Measurements from ENCODE around the gene RPL19. TPM values are rescaled to one million over a fixed set of nuclear protein-coding genes. Genes with fewer than 3 reads are reported as not detected.

RPL19 gene
- total and polyA plus RNA-seq, 2 donors (not counting 3 experiments of a cell fraction or from before 2014, with no cell fraction given): 1,802 to 1,958 TPM

DNA sequence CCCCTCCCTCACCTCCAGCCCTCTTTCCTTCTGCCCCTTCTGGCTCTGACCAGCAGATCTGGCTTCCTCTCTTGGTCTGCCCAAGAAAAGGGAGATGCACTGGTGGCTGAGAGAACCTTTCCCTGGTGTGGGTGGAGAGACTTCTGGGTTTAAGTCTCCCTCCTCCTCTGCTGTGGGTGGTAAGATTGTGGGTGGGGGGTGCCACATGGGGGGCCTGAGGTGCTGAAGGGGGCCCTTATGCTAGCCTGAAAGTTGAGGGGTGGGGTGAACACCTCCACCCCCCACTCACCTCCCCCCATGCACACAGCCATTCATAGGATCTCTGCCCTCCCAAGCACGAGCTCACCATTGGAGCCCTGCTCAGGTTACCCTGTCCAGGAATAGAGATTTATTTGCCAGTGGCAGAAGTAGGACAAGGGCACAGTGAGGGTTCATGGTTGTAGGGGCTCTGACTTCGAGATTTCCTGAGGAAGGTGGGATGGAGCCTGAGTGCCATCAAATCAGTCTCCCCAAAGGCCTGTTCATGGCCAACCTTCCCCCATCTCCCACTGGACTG lies 27.4 kb downstream of the RPL19 start:
- BruUV-seq (replicated peaks): no TSS peak
- no peak for FAIRE-seq

More for the DNA sequence above, 27.4 kb downstream of the RPL19 start:
- intact Hi-C loops (cut with micrococcal nuclease): no loop called here
- POLR2A ChIA-PET: no interaction called here
- H4K20me1 ChIP-seq (replicated peaks; ENCODE audit: control insufficient read depth, extremely low read depth, insufficient read depth, low read length): no peaks in the 10 kb centered on the region
- no peaks in the 10 kb centered on the region for H3K9me1 ChIP-seq (replicated peaks; ENCODE audit: control insufficient read depth, extremely low read depth, insufficient read depth, low read length)
- H3K79me2 ChIP-seq (ENCODE audit: control insufficient read depth, insufficient read depth, low read length): no peaks in the 10 kb centered on the region
- CTCF ChIA-PET: interaction anchor here (1.3 to 1.4 kb wide), 2 partner anchors 17 to 20 kb away, joined by 4 to 7 read pairs; no protein-coding TSS in a partner anchor
- no peak overlapping the region for H3K27ac ChIP-seq (ENCODE audit: insufficient read depth, low read depth, low read length)
- dilution Hi-C loops (cut with MboI; ENCODE audit: extremely low pct_ligation_motif_present, low sequenced_read_pairs): no loop called here
- no peak overlapping the region for H3K9ac ChIP-seq (replicated peaks; ENCODE audit: extremely low read depth, insufficient read depth, low read length)
- H3K27me3 ChIP-seq (ENCODE audit: control insufficient read depth in 2 of 2, insufficient read depth in 2 of 2, low read length in 2 of 2): peaks cover 28 to 31% of the 10 kb centered on the region in 2 experiments
- no peaks in the 10 kb centered on the region for H3K36me3 ChIP-seq (ENCODE audit: control insufficient read depth in 2 of 2, extremely low read depth in 1 of 2, insufficient read depth in 2 of 2, low read length in 2 of 2)
- H3K4me2 ChIP-seq (ENCODE audit: insufficient read depth, low read length): no peak overlapping the region
- TF ChIP-seq FOS (IDR thresholded peaks at IDR 0.05; ENCODE audit: borderline replicate concordance, insufficient read depth, low read length): no peak
- TF ChIP-seq, protein P1, sequence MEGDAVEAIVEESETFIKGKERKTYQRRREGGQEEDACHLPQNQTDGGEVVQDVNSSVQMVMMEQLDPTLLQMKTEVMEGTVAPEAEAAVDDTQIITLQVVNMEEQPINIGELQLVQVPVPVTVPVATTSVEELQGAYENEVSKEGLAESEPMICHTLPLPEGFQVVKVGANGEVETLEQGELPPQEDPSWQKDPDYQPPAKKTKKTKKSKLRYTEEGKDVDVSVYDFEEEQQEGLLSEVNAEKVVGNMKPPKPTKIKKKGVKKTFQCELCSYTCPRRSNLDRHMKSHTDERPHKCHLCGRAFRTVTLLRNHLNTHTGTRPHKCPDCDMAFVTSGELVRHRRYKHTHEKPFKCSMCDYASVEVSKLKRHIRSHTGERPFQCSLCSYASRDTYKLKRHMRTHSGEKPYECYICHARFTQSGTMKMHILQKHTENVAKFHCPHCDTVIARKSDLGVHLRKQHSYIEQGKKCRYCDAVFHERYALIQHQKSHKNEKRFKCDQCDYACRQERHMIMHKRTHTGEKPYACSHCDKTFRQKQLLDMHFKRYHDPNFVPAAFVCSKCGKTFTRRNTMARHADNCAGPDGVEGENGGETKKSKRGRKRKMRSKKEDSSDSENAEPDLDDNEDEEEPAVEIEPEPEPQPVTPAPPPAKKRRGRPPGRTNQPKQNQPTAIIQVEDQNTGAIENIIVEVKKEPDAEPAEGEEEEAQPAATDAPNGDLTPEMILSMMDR (IDR thresholded peaks at IDR 0.05; ENCODE audit: extremely low read depth in 1 of 2, insufficient read depth in 1 of 2, low read depth in 1 of 2, low read length in 2 of 2): no peak
- TF ChIP-seq MYC (IDR thresholded peaks at IDR 0.05; ENCODE audit: low read depth, low read length): no peak
- no peak for TF ChIP-seq JUN (IDR thresholded peaks at IDR 0.05; ENCODE audit: borderline replicate concordance, insufficient read depth, insufficient read length, low read depth)
- no peak for TF ChIP-seq POLR2AphosphoS5 (IDR thresholded peaks at IDR 0.05; ENCODE audit: insufficient read depth, low read depth, low read length)
- TF ChIP-seq GATA2 (IDR thresholded peaks at IDR 0.05; ENCODE audit: insufficient read depth, insufficient read length, low read depth, low read length): no peak
- H2AFZ ChIP-seq (ENCODE audit: low read depth, low read length): no peak overlapping the region
- peaks cover 14% of the 10 kb centered on the region for H3K4me1 ChIP-seq (ENCODE audit: control insufficient read depth, extremely low read depth, insufficient read depth, low read length)
- no peaks in the 10 kb centered on the region for H3K9me3 ChIP-seq (replicated peaks; ENCODE audit: control insufficient read depth, insufficient read depth, low read length)
- no peak overlapping the region for H3K4me3 ChIP-seq (replicated peaks in 1 of 3; ENCODE audit: insufficient read depth in 1 of 3, low read depth in 1 of 3, low read length in 3 of 3)
- no peak for DNase-seq (ENCODE audit: low read depth, low spot score)
